ENCODE measurements around the gene SMARCC2.

The SMARCC2 gene

DNA sequence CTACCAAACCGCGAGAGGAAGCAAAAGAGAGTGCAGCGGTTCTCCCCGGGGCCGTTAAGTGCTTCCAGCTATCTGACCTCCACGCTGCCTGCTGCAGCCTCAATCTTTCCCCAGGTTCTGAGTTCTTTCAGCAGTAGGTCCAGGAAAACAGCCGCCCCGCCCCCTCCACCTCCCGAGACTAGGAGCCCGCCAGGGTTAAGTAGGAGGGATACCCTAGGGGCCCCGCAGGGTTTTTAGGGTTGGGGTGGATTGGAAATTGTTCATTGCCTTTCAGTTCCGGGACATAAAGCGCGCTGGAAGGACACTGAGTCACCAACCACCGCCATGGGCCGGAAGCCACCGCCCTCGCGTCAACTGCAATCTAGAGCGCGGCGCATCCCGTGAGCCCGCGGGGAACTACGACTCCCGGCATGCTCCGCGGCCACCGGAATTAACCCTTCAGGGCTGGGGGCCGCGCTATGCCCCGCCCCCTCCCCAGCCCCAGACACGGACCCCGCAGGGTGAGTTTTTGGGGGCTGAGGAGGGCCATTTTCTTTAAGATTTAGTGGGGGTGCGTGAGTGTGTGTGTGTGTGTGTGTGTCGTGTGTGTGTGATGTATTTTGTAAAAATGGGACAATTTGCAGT is 37.0 kb downstream of the SMARCC2 start, which contains the start of gene MYL6B:
Gene MYL6B (plus strand): TSS at position 456 of the 624 bp plus-strand sequence. CDS start 1,332 bp downstream, outside the sequence.
- peak; percentile 87 to 91 for DNase-seq (ENCODE audit: low read depth in 2 of 2)

DNA sequence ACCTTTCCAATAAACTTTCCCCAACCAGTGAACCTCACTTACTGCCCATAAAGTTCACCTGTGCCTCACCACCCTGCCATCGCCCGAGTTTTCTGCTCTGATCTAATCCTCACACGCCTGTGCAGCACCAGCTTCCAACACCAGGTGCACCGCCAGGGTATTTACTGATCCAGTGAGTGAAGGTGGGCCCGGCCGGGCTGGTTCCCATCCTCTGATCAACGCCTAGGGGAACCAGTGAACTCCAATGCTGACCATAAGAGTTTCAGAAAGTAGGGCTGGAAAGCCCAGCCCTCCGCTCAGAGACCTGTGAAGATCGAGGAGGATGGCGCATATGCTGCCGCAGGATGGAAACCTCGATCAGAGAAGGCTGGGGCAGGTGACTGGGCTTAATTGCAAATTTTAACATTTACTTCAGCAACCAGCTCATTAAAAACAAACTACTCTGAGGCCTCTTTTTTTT is 37.6 kb downstream of the SMARCC2 start:
- peak; percentile 17 to 42 for DNase-seq (ENCODE audit: low read depth in 2 of 2)

DNA sequence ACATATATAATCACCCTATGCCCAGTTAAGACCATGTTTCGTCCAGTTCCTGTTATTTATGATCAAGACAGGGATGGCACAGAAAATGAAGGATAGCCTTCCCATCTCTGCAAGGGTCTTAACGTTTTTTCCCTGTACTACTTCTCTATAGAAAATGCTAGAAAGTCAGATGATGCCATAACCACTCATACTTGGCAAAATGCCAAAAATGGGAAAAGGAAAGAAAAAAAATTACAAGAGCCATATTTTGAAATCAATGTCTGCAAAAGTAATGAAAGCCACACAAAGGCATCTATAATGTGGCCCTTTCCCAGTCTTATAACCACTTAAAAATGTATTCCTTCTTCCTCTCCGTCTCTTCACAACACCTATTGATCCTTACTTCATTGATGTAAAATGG is 38.7 kb downstream of the SMARCC2 start:
- DNase-seq (ENCODE audit: low read depth in 2 of 2), result no peak

DNA sequence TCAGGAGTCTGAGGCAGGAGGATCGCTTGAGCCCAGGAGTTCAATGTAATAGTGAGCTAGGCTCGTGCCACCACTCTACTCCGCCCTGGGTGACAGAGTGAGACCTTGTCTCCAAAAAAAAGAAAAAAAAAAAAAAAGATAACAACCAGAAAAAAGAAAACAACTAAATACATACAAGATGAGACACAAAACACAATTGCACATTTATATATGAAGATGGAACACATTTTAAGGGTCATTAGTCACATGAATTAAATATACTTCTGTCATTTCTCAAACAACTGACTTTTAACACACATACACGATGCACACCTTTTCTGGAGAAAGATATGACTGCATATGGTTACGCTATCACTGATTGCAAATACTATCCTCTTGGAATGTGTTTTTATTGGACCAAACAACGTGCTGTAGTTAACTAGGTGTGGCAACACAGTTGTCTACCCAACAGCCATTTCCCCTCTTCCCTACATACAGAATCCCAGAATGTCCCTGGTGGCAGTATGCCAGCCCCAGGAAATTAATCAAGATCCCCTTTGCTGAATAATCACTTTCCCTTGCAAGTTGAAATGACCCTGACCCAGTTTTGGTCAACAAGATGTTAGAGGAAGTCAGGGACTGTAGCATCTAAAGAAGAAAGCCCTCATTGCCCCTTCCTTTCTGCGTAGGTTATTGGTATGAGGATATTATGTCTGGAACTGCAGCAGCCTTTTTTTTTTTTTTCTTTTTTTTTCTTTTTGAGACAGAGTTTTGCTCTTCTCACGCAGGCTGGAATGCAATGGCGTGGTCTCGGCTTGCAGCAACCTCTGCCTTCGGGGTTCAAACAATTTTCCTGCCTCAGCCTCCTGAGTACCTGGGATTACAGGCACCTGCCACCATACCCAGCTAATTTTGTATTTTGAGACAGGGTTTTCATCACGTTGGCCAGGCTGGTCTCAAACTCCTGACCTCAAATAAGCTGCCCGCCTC is 42.5 kb downstream of the SMARCC2 start:
- no peak for DNase-seq (ENCODE audit: low read depth in 2 of 2)

DNA sequence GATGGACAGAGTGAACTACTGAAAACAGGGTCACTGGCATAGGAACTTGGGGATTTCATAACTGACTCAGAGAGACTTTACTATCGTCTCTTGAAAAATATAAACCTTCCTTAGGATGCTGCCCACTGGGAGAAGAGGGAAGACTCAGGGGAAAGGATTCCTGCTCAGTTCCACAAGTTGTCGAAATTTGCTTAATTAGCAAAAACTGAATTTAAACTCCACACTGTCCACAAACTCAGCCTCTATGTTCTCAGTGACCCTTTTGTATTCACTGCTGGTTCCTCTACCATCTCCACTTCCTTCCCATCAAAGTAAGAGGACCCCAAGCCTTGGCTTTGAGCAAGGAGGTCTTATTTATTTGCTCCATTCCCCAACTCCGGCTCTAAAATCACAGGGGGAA is 44.1 kb downstream of the SMARCC2 start:
- DNase-seq (ENCODE audit: low read depth in 2 of 2), result no peak

DNA sequence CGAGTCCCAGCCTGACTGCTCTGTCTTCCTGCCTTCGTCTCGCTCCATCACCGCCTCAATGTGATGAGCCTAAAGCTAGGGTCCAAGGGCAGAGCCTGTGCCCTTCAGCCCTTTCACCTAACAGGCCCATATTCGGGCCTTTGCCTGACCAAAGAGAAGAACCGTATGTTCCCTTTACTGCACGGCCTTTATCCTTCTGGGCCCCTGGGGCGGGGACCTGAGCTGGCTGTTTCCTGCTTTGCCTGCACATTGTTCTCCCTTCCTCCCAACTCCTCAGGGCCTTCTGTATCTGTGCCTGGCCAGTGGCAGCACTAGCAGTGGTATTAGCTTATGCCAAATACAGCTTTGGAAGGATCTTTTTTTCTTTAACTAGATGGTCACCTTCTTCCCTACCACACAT is 45.4 kb downstream of the SMARCC2 start:
- no peak for DNase-seq (ENCODE audit: low read depth in 2 of 2)

DNA sequence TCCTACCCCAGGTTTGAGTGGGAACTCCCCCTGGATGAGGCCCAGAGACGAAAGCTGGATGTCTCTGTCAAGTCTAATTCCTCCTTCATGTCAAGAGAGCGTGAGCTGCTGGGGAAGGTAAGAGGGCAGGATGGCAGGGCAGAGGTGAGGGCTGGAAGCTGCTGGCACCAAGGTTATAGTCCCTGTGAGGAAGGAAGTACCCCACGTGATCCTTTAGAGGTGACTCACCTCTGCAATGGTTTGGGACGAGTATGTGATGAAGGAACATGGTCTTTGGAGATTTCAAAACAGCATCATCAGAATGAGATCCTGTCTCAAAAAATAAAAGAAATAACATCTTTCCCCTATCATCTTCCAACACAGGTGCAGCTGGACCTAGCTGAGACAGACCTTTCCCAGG is 46.1 kb downstream of the SMARCC2 start:
- no peak for DNase-seq (ENCODE audit: low read depth in 2 of 2)

DNA sequence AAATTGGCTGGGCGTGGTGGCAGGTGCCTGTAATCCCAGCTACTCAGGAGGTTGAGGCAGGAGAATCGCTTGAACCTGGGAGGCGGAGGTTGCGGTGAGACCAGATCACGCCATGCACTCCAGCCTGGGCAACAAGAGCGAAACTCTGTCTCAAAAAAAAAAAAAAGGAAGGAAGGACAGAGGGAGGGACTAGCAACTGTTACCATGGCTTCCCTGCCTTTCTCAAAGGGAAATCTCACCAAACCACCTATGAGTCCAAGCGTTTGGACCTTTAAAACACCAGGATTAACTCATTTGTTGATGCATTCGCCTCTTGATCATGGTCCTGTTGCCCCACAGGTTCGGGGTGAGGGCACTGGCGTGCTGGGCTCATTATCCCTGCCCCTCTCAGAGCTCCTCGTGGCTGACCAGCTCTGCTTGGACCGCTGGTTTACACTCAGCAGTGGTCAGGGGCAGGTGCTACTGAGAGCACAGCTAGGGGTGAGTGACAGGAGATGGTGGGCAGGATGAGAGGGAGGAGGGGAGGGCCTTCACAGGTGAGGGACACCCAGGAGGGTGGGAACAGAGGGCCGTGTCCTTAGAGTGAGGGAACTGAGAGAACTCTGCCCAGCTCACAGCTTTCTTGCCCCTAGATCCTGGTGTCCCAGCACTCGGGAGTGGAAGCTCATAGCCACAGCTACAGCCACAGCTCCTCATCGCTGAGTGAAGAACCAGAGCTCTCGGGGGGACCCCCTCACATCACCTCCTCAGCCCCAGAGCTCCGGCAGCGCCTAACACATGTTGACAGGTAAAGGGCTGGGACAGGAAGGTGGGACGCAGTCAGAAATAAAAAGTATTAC is 47.1 kb downstream of the SMARCC2 start:
- no peak for DNase-seq (ENCODE audit: low read depth in 2 of 2)

DNA sequence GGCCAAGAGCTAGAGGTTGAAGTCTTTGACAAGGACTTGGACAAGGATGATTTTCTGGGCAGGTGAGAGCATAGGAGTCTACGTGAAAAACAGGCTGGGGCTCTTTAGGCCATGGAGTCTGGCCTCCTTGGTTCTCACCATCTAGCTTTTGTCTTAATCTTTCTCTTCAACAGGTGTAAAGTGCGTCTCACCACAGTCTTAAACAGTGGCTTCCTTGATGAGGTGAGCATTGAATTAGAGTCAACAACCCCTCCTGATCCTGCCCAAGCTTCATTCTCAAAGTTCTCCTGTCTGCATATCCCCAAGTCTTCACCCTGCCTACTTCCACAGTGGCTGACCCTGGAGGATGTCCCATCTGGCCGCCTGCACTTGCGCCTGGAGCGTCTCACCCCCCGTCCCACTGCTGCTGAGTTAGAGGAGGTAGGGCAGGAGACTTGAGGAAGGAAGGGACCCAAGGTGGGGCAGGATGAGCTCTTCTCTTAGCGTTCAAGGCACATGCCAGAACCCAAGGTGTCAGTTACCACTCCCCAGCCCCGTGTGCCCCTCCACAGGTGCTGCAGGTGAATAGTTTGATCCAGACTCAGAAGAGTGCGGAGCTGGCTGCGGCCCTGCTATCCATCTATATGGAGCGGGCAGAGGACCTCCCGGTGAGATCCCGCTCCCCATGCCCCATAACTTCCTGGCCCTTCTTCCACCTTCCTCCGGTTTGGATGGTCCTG is 51.3 kb downstream of the SMARCC2 start:
- no peak for DNase-seq (ENCODE audit: low read depth in 2 of 2)

DNA sequence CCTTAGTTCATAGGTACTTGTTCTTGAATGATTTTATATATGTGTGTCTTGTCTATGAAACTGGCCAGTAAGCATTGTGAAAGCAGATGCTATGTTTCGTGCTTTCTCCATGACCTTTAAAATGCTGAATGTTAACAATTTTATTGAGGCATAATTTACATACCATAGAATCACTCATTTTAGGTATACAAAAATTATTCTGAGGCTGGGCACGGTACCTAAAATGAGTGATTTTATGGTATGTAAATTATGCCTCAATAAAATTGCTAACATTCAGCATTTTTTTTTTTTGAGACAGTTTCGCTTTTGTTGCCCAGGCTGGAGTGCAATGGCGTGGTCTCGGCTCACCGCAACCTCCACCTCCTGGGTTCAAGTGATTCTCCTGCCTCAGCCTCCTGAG is 54.4 kb downstream of the SMARCC2 start:
- DNase-seq (ENCODE audit: low read depth in 2 of 2), result no peak

DNA sequence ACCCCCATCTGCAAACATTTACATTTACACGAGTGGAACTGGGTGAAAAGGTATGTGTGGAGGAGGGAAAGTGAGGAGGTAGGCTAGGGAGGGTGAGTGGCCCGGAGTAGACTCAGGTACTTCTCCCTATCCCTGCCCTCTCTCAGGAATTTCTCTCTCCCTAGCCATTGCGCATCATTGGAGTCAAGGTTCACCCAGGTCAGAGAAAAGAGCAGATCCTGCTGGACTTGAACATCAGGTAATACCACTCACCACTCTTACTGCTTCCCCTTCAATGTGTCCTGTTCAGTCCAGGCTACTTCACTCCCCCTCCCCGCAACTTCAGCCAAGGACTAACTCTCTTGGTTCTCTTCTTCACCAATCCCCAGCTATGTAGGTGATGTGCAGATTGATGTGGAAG is 58.4 kb downstream of the SMARCC2 start:
- no peak for DNase-seq (ENCODE audit: low read depth in 2 of 2)

DNA sequence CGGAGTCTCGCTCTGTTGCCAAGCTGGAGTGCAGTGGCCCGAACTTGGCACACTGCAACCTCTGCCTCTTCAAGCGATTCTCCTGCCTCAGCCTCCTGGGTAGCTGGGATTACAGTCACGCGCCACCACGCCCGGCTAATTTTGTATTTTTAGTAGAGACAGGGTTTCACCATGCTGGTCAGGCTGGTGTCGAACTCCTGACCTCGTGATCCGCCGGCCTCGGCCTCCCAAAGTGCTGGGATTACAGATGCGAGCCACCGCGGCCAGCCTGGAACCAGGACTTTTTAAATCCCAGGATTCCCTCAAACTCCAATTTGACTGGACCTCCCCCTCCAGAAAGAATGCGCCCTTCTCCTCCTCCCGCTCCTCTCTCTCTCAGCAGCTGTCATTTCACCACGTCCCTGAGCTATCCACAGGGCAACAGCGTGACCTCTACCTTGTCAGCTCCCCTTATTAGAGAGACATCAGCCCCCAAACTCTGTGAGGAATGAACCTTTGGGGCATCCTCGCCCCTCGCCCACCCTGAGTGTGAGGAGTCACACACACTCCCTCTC is 59.3 kb downstream of the SMARCC2 start:
- DNase-seq (ENCODE audit: low read depth in 2 of 2), result no peak

DNA sequence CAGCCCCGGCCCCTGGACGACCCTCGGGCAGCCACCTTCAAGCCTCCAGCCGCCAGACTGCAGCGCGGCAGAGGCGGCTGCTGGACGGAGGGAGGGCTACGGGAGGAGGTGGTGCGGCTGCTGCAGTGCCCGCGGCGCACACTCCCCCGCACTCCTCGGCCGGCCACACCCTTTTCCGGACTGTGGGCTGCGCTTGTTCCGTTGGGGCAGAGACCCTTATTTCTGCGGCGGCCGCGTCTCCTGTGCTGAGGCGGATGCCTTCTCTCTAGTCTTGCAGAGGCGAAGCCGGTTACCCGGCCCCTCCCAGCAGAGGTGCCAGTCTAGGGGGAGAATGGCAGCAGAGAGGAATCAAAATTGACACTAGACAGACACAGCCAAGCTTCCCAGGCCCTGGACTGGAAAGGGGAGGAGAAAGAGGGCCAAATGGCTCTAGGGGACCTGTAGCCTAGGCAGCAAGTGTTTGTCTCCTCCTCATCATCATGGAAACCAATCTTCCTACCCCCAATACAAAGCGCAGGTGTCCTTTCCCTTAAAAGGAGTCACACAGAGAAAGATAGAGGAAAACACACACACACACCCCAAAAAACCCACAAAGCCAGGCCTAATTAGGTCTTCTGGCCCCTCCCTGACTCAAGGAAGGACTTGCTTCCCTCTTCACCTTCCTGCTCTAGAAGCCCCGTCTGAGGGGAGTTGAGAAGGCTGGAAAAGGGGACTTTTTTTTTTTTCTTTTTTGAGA is 59.9 kb downstream of the SMARCC2 start:
- DNase-seq (ENCODE audit: low read depth in 2 of 2), result peak in 1 of 2 donors; percentile 60

DNA sequence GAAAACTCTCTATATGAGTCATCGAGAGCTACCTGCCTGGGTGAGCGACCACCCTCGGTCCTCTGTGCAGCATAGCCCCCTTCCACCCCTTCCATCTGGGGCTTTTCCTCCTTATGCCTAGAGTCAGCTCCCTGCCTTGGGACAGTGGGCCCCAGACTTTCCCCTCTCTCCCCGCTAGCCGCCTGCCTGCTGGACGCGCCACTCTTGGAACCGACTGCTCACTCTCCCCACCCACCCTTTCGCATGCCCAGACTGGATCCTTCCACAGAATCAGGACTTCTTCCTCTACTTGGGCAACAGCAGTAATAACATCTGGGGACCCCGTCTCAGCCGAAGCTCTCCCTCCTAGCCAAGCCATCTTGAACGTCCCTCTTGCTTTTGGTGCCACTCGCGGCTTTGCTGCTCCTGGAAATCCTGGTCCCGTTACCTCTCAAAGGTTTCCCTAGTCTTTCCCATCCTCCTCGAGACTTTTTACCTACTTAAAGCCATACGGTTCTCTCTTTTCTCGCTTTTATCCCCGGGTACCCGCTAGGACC is 60.5 kb downstream of the SMARCC2 start:
- no peak for DNase-seq (ENCODE audit: low read depth in 2 of 2)

DNA sequence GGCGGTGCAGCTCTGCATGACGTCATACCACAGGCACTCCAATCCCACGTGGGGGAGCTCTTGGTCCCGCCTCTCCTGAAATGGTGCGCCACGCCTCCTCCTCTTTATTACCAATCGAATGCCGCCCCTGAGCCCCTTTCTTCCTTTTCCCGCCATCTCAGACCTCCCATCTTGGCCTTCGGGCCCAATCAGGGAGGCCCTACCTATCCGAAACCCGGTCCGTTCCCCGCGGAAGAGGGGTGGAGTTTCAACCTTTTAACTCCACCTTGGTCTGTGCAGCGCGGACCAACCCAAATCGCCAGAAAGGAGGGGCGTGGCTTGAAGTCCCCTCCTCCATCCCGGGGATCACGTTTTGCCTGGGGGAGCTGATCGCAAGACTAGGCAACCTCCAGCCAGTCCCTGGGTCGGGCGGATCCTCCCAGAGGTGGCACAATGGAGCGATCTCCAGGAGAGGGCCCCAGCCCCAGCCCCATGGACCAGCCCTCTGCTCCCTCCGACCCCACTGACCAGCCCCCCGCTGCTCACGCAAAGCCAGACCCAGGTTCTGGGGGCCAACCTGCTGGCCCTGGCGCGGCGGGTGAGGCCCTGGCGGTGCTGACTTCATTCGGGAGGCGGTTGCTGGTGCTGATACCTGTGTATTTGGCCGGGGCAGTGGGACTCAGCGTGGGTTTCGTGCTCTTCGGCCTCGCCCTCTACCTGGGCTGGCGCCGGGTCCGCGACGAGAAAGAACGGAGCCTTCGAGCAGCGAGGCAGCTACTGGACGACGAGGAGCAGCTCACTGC is 61.2 kb downstream of the SMARCC2 start, which contains the start of gene ESYT1:
Gene ESYT1 (plus strand): TSS at position 380 of the 782 bp plus-strand sequence. CDS start 53 bp downstream, at position 433.
- DNase-seq (ENCODE audit: low read depth in 2 of 2), result peak; percentile 92 to 98

DNA sequence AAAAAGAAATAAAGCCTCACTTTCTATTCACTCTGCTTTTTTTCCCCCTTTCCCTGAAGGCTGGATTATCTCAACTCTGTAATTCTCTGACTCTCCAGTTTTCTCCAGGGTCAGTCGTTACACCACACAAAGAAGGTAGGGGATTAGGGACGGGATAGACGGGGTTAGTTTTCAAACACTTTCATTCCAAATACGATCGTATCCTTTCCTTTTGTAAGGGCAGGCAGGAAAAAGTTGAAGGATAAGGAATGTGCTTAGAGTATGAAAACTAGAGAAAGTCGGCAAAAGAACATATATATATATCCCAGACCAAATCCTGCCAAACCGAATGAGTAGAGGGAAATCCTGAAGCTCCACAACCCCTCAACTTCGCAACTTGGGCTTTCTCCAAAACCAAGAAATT is 61.8 kb downstream of the SMARCC2 start:
- DNase-seq (ENCODE audit: low read depth in 2 of 2), result no peak

DNA sequence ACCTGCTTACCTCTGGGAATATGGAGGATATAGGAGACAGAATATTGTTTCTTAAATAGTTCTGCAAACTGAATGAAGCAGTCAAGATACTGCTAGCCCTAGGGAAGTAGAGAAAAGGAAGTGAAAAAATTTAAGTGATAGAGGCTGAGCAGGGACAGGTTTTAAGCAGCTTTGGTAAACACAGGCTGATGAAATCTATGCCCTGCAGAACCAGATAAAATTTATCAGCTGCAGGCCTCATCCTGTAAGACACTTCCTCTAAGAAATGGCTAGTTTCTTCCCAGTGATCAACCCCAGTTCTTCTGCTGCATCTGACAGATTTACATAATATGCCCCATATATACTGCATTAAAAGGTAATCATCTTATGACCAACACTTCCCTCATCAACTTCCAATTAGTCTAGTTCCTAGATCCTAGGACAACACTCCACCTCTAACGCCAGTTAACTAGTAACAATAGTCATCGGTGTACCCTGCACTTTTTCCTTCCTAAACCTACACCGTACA is 62.5 kb downstream of the SMARCC2 start:
- DNase-seq (ENCODE audit: low read depth in 2 of 2), result no peak

DNA sequence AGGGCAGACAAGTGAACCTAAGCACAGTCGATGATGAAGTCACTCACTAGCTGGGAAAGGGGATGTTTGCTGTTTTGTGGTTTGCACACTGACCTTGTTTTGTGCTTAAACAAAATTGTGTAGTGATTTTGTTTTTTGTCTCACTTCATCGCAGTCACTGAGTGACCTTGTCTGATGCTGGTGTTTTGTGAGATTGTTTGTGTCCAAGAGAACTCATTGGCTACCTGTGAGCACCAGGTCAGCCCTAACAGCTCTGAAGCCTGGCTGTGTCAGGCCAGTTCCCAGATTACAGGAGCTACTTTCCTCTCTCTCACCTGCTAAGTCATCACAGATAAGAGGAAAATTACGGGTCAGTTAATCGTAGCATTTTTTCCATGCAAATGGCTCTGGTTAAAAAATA is 65.2 kb downstream of the SMARCC2 start:
- DNase-seq (ENCODE audit: low read depth in 2 of 2), result no peak

DNA sequence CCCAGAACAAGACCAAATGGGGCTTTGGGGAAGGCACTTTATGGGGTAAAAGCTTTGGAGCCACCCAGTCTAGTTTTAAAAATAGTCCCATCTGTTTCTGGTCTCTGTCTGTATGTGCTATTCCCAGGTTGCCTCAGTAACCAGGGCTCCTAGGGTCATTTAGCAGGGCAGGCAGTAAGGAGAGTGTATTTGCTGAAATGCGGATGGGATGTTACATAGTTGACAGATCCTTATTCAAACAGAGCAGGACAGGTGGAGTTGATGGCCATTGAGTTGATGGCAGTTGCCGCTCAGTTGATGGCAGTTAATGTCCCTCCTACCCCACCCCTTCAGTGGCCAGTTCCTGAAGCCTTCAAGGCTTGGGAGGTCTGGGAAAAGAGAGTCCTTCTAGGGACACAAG is 66.6 kb downstream of the SMARCC2 start:
- DNase-seq (ENCODE audit: low read depth in 2 of 2), result no peak
